Stimulated activated CD8-positive, alpha-beta memory T cell treated with anti-CD3 and anti-CD28 coated beads, Interleukin-12 subunit alpha, Interleukin-12 subunit beta, amount 100 ng/mL, for 1 hour (primary cell): ENCODE results near the gene IL13RA2.

Experiments used
- DNase-seq: peaks from one replicate; pipeline ENCODE4 v3.0.0-alpha.2; 2020; ENCODE audit warnings: low read depth

Gene IL13RA2, protein sequence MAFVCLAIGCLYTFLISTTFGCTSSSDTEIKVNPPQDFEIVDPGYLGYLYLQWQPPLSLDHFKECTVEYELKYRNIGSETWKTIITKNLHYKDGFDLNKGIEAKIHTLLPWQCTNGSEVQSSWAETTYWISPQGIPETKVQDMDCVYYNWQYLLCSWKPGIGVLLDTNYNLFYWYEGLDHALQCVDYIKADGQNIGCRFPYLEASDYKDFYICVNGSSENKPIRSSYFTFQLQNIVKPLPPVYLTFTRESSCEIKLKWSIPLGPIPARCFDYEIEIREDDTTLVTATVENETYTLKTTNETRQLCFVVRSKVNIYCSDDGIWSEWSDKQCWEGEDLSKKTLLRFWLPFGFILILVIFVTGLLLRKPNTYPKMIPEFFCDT

DNA sequence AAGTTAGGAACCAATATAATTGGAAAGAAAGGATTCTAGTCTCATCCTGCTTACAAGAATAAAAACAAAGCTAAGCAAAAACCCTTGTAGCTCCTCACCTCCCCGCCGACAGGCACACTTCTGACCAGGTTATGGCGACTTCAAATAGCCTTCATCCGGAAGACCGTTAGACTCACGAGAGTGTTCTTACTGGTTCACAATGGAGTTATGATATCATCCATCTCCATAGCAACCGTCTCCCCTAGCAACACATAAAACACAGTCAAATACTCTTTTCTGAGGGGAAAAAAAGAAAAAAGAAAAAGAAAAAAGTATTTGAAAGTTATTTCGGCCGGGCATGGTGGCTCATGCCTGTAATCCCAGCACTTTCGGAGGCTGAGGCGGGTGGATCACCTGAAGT lies at the start of gene IL13RA2:
IL13RA2 (minus strand) TSS at position 162 of the 400 bp plus-strand sequence. CDS start 347 bp downstream, outside the sequence.
- DNase-seq = no peak

DNA sequence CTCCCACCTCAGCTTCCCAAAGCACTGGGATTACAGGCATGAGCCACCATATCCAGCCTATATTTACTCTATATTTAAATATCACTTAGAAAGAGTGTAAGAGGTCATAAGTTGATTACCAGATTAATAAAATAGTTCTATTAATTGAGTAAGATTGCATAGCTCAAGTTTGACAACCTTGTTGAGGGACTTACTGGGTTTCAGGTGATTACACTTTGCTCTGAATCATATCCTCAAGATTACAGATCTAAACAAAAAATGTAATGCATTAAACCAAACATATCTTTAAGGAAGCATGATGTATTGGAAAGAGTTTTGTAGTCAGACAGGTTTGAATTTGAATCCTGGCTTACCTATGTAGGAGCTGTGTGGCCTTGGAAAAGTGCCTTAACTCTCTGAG lies 47.9 kb upstream of the IL13RA2 start:
- no peak for DNase-seq

DNA sequence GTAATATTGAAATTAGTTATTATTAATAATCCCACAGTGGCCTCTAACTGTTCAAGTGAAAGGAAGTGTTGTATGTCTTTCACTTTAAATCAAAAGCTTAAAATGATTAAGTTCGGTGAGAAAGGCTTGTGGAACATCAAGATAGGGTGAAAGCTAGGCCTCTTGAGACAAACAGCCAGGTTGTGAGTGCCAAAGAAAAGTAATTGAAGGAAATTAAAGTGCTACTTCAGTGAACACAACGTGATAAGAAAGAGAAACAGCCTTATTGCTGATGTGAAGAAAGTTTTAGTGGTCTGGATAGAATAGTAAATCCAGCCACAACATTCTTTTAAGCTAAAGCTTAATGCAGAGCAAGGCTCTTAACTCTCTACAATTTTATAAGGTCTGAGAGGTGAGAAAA lies 42.6 kb upstream of the IL13RA2 start:
- no peak for DNase-seq

DNA sequence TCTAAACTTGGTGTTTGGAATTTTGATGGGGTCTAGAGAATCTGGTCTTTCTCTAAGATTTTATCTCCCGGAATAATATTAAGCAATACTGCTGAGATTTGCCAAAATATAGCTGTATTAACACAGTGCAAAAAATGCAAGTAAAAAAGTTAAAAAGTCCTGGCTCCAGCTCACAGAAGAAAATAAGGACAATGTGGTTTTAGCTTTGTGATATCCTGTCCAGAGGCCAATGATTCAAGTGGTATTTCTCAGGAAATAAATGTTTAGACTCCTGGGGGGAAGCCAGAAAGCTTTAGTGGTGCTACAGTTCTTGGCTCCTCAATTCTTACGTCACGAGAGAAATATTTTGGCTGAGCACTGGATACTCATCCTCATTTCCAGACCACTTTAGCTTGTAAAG lies 40.9 kb upstream of the IL13RA2 start:
- DNase-seq = no peak

DNA sequence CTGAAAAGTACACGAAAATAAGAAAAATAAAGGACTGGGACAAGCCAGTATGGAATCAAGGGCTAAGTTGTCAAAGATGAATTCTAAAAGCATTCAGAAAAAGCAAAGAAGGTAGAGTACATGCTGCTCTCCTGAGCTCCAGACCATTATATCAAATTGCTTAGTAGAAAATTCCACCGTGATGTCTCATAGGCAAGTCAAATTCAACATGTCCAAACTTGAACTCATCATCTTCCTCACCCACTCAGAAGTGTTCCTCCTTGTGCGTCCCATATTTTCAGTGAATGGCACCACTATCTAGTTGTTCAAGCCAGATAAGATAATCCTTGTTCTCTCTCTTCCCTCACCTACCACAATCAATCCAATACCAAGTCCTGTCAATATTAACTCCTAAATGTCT lies 37.5 kb upstream of the IL13RA2 start:
- DNase-seq = no peak

DNA sequence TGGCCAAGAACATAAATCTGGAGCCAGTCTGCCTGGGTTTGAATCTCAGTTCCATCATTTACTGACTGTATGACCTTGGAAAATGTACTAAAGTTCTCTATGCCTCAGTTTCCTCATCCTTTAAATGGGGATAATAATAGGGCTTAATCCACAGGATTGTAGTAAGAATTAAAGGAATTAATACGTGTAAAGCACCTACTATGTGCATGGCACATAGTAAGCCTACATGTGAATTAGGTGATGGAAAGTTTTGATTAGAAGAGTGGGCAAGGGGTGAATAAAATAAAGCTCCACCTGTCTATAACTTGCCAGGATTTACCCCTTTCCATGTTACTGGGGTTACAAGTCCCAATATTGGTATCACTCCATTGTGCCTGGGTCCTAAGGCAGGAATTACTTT lies 35.8 kb upstream of the IL13RA2 start:
- DNase-seq = no peak

DNA sequence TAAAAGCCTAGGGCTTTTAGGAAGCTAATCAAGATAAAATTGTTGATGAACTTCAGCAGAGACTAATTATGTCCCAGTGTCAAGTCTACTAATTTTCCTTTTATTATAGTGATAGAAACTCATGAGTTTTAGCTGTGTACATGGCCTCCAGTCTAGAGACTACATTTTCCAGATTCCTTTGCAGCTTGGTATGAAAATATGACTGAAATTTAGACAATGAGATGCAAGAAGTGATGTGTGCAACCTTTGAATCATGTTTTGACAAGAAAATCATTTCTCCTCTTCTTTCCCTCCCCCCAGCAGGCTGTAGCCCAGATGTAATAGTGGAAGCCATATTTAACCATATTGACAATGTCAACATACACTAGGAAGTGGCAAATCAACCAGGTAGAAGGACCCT lies 30.3 kb upstream of the IL13RA2 start:
- DNase-seq = no peak

DNA sequence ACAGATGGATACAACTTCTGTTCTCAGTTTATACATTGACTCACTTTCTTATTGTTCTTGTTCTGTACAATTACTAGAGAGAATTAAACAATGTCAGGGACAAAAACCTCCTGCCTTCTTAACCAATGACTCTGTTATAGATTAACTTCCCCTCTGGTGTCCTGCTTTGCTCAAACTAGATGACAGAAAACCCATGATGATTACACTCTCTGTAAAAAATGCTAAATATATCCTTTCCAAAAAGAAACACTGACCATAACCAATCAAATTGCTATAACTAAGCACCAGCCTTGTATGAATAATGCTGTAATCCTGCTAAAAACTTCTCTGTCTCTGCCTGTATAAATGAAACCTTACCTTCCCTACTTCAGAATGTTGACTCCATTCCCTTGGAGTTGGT lies 29.8 kb upstream of the IL13RA2 start:
- DNase-seq = no peak

DNA sequence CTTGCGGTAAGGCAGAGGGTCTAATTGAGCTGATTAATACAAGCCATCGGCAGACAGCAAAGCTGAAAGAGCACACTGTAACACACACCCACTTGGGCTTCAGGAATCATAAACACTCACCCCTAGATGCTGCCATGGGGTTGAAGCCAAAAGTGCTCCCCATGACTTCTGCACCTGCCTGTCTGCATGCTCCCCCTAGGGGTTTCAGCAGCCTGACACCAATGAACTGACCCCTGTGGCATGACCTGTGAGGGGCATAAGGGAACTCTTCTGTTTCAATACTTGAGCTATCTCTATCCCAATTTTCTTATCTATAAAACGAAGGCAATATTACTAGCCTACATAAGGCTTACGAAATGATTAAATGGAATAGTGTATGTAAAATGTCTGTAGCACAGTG lies 23.0 kb upstream of the IL13RA2 start:
- DNase-seq = no peak

DNA sequence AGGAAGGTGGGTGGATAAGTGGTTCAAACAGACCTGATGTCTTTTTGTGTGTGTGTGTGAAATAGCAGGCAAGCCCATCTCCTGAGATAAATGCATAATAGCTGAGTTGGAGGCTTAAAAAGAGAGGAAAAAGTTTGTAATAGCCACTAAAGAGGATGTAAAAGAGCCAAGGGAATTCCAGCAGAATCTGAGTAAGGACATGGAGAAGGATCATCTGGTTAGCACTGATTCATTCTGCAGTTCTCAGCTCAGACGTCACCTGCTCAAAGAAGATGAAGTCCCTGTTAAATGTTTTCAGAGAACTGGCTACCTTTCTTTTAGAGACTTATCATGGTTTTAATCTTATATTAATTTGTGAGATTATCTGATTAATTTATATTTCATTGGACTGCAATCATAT lies 21.0 kb upstream of the IL13RA2 start:
- DNase-seq = no peak

DNA sequence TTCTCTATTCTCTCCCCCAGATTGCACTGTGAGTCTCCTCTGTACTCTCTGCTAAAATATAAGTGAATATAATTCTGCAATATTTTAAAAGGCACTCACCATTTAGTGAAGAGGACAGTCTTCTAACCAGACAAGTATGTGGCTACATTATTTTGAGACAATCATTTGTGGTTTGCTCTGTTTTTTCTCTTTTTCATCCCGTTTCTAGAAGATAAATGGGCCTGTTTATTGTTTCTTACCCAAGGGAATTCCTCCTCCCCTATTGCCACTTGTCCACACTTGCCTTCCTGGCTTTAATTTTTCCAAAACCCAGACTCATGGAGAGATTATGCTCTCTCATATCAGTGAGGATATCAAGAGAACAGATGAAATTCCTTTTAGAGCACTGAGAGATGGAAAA lies 18.6 kb upstream of the IL13RA2 start:
- DNase-seq = no peak

DNA sequence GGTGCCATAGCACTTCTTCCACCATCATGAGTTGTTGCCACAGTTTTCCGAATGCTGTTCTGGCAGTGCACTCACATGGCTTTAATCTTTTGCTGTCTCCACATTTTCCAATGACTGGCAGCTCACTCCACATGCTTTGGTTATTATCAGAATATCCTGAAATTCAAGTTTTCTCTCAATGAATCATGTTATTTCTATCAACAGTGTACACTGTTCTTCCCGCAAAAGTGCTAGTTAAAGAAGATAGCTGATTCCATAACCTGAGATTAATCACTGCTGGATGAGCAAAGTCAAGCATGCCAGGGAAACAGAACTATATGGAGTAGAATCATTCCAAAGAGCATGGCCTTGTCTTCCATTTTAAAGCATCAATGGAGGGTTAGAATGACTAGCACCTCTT lies 14.6 kb upstream of the IL13RA2 start:
- no peak for DNase-seq

DNA sequence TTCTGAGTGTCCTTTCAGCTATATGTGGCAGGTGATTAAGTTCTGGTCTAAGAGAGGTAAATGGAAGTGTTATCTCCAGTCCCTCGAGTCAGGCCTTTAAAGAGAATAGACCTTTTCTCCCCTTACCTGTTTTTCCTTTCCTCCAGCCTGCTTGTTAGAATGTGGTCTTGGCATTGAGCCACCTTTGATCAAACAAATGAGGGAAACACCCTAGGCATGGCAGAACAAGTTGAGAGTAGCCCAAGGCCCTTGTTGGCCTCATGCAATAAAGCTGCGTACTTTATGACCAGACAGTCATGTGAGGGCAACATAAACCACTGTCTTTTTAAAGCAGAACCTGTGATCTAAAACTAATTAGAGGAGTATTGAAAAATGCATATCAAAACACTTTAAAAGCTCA lies 13.2 kb upstream of the IL13RA2 start:
- no peak for DNase-seq

DNA sequence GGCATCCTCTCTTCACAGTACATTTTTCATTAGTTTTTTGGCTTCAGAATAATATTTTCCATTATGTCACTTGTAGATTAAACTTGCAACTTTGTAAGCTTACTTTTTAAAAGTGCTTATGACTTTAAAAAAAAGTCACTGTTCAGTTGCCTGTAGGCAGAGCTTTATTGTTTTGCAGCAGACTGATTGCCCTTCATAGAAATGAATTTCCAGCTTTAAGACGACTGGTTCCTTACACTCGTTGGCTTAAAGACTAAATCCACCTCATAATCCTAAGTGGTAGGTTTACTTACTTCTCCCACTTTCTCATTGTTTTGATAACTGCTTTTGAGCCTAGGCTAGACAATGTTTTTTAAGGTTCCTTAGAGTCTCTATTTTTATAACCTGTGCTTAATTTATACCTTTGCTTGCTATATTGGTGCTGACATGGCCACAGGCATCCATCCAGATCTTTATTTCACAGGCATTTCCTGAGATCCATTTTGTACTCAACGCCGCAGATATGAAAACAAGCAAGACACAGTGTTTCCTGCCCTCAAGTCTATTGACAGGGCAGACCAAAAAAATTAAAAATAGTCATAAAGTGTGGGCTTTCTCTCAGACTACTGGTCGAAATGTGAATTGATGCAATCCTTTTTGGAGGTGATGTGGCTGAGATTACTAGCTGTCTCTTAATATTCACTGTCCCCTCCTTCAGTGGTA lies 12.6 kb upstream of the IL13RA2 start:
- no peak for DNase-seq

DNA sequence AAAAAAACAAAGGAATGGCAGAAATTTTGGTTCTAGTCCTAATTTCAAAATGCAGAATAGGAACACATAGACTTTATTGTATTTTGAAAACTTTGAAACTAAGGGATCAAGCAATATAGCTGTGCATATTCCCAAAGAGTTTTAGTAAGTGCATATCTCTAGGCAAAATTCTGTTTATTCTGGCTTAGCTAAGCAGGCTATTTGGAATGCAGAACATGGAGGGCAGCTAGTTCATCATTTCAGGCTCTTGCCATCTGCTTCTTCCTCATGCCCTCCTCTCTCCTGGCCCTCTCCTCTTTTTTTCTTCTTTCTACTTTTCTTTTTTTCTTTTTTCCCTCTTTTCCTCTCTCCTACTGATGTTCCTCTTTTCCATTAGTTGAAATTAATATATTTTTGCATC lies 12.0 kb upstream of the IL13RA2 start:
- no peak for DNase-seq

DNA sequence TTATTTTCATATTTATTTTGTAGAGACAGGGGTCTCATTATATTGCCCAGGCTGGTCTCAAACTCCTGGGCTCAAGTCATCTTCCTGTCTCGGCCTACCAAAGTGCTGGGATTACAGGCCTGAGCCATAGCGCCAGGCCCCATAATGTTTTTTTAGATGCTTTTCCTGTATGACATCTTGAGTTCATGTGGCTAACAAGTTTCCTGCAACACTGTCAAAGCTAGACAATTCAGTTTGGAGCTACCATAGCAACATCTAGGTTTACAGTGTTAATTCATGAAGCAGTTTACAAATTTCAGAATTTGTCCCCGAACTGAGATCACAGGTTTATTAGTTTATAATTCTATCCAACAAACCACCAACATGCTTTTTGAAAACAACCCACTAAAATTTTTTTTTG lies 6.4 kb upstream of the IL13RA2 start:
- no peak for DNase-seq

DNA sequence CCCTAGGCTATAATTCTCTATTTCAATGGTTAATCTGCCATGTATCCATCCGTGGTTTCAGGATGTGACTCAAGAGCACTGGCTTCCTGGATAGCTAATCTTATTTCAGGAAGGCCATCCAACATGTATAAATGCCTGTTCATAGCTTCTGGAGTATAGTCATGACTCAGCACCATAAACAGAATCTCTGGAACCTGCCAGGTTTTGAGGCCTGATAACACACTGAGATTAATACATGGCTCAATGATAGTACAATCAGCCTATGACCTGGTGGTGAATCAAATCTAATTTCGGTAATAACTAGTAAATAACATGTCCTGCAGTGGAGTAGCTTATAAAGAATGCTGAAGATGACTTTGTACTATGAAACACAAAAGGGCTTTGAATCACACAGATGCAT lies 5.7 kb upstream of the IL13RA2 start:
- no peak for DNase-seq

DNA sequence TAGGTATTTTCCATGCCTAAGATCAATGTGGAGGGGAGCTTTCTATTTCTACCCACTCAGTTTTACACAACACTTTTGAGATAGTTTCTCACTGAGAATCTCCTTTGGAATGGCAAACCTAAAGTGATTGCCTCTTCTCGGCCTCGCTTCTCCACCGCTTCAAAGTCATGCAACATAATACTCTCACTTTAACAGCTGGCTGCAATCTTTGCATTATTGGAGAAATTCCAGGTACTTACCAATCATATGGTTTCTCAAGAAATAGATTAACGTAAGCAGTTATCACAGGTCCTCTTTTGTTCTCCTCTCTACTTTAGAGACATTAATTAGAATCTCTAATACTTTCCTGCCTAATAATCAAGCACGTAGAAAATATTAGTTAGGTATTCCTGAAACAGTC lies 3.7 kb upstream of the IL13RA2 start:
- DNase-seq = no peak

DNA sequence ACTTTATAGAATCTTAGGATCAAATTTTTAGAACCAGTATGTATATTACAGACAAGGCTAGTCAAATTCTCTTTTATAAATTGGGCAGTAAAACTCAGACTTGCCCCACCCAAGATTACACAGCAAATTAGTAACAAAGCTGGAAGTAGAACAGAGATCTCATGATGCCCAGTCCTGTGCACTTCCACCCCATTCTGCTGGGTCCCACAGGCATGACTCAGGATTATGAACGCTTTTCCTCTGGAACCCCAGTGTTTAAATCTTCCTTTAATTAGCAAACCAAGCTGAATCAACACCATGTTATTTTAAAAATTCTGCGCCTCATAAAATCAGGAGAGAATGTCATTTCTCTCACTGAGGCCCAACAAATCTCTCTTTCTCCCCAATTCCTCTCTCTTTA lies 1.5 kb upstream of the IL13RA2 start:
- DNase-seq = no peak

DNA sequence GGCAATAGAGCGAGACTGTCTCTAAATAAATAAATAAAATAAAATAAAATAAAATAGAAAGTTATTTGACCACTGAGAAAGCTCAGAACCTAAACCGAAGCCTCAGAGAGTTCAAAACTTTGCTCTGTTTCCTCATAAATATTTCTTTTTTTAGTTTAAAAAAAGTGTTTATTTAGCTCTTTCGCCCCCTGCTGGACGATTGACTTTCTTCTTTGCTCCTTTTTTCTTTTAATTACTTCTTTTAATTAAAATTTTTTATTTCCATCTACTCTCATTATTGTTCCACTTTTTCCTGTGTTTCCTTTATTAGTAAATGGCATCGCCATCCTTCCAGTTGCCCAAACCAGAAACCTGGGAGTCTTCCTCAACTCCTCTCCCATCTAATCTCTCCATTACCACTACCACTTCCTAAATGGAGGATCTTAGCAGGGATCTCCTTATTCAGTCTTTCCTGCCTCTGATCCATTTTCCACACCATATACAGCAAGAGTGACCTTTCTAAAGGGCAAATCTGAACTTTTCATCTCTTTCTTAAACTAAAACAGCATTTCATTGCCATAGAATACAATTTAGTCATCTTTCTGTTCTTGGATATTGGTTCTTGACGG lies 728 bp upstream of the IL13RA2 start:
- no peak for DNase-seq

DNA sequence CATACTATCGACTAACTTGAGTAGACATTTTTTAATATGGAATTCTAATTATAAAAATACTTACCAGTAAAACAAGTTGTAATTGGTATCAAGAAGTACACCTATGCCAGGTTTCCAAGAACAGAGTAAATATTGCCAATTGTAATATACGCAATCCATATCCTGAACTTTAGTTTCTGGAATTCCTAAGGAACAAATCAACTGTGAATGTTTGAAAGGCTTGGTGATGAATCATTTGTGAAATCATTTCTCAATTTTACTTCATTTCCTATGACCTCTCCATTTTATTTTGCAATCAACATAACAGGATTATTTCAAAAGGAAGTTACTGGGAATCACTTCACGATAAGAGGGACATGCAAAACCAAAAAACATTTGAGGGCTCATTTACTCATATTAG lies 3.7 kb downstream of the IL13RA2 start:
- DNase-seq = no peak

DNA sequence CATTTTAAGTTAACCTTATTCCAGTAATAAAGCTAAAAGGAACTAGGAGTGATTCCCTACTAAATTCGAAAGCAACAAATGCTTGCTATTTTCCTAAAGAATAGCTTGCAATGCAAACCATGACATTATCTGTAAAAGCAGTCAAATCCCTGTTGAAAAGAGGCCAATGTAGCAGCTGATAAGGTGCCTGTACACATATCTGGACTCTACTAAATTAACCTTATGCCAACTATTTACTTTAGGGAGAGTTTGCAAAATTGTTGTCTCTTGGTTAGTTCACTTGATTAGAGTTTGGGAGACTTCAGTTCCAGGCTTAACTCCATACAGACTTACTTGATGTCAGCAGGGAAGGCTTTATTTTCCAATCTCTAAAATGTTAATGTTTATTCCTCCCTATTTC lies 6.0 kb downstream of the IL13RA2 start:
- no peak for DNase-seq

DNA sequence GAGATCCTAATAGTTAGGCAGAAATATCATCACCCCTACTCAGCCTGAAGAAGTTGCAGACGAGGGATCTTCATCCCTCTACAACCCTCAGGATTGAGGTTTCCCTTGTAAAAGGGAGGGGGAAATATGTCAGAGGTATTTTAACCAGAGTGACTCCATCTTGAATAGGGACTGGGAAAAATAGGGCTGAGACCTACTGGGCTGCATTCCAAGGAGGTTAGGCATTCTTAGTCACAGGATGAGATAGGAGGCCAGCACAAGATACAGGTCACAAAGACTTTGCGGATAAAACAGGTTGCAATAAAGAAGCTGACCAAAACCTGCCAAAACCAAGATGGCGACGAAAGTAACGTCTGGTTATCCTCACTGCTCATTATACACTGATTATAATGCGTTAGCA lies 17.5 kb downstream of the IL13RA2 start:
- DNase-seq = no peak
